AG09319 (cell line): ENCODE results near the gene NLGN1.

Source experiments
- DNase-seq: peaks from one replicate; pipeline ENCODE4 v3.0.0-alpha.2; 2010; ENCODE audit warnings: low read depth; ENCODE audit errors: extremely low read depth
- CTCF ChIP-seq: IDR thresholded peaks from 2 replicates; pipeline ENCODE4 v1.5.1; 2011; ENCODE audit warnings: low read depth, mild to moderate bottlenecking, inconsistent platforms, low read length, moderate library complexity

The NLGN1 gene

GRCh38 chr3:174232658-174233429, 835.3 kb downstream of the NLGN1 start:
- no peak for DNase-seq
- no peak for TF ChIP-seq CTCF

GRCh38 chr3:174233511-174233910, 836.0 kb downstream of the NLGN1 start:
- TF ChIP-seq CTCF, result no peak
- no peak for DNase-seq

- TF ChIP-seq CTCF, result no peak
- DNase-seq, result no peak
These were observed 844.9 kb downstream of the NLGN1 start for GRCh38 chr3:174242311-174243041.

- no peak for TF ChIP-seq CTCF
- DNase-seq, result no peak
These were observed 845.6 kb downstream of the NLGN1 start for GRCh38 chr3:174243171-174243570.

GRCh38 chr3:174247687-174248152, 850.2 kb downstream of the NLGN1 start:
- DNase-seq, result no peak
- no peak for TF ChIP-seq CTCF

- no peak for DNase-seq
- no peak for TF ChIP-seq CTCF
These were observed 854.1 kb downstream of the NLGN1 start for GRCh38 chr3:174251681-174252080.

- TF ChIP-seq CTCF, result no peak
- DNase-seq, result no peak
These were observed 855.8 kb downstream of the NLGN1 start for GRCh38 chr3:174253196-174253823.
